ACHN (cell line): ENCODE data around the gene KCNRG.
"Not testable (repeated sequence)": the region's sequence is repeated elsewhere in the genome, so short reads cannot be mapped to it uniquely, and the experiment has no call there.

ENCODE experiments used
- DNase-seq: peaks from one replicate; pipeline ENCODE4 v3.0.0-alpha.2; 2015
- in situ Hi-C: cut with HindIII; loops from 2 replicates; pipeline ENCODE4 v1.10.0; 2017; ENCODE audit warnings: low sequenced_read_pairs, low pct_ligation_motif_present, low pct_unique_long_range_greater_than_20kb

KCNRG gene

GRCh38 chr13:50001287-50001686 is 14.0 kb upstream of the KCNRG start:
- in situ Hi-C loops, result no loop called here
- DNase-seq, result no peak

- in situ Hi-C loops, result no loop called here
- no peak for DNase-seq
Measured at GRCh38 chr13:50006426-50007135, 8.7 kb upstream of the KCNRG start.

GRCh38 chr13:50011461-50011860 is 3.8 kb upstream of the KCNRG start:
- in situ Hi-C loops, result no loop called here
- no peak for DNase-seq

GRCh38 chr13:50012396-50013169 is 2.7 kb upstream of the KCNRG start:
- no peak for DNase-seq
- in situ Hi-C loops, result no loop called here

GRCh38 chr13:50014386-50014785 is 858 bp upstream of the KCNRG start:
- in situ Hi-C loops, result no loop called here
- no peak for DNase-seq

GRCh38 chr13:50015750-50016149 is 506 bp downstream of the KCNRG start:
- DNase-seq, result no peak
- in situ Hi-C loops, result no loop called here

GRCh38 chr13:50016444-50016843 is 1.2 kb downstream of the KCNRG start:
- DNase-seq, result no peak

GRCh38 chr13:50017819-50018218 is 2.6 kb downstream of the KCNRG start:
- DNase-seq, result no peak
- in situ Hi-C loops, result no loop called here

More at GRCh38 chr13:50016444-50016843, 1.2 kb downstream of the KCNRG start:
- in situ Hi-C loops, result no loop called here

GRCh38 chr13:50025436-50025835 is 10.2 kb downstream of the KCNRG start:
- no peak for DNase-seq
- in situ Hi-C loops, result no loop called here

- in situ Hi-C loops, result no loop called here
- DNase-seq, result no peak
Measured at GRCh38 chr13:50026788-50027473, 11.7 kb downstream of the KCNRG start.

- no peak for DNase-seq
- in situ Hi-C loops, result no loop called here
Measured at GRCh38 chr13:50030315-50030714, 15.1 kb downstream of the KCNRG start.

GRCh38 chr13:50033725-50034124 is 18.5 kb downstream of the KCNRG start:
- DNase-seq, result no peak
- in situ Hi-C loops, result no loop called here

- in situ Hi-C loops, result no loop called here
- DNase-seq, result no peak
Measured at GRCh38 chr13:50037788-50038187, 22.5 kb downstream of the KCNRG start.

GRCh38 chr13:50038266-50038665 is 23.0 kb downstream of the KCNRG start:
- no peak for DNase-seq
- in situ Hi-C loops, result no loop called here

- in situ Hi-C loops, result no loop called here
- no peak for DNase-seq
Measured at GRCh38 chr13:50052478-50052877, 37.2 kb downstream of the KCNRG start.

- in situ Hi-C loops, result no loop called here
- DNase-seq, result no peak
Measured at GRCh38 chr13:50053844-50054243, 38.6 kb downstream of the KCNRG start.

- in situ Hi-C loops, result no loop called here
- no peak for DNase-seq
Measured at GRCh38 chr13:50055454-50055853, 40.2 kb downstream of the KCNRG start.

- DNase-seq, result no peak
- in situ Hi-C loops, result no loop called here
Measured at GRCh38 chr13:50060718-50061117, 45.5 kb downstream of the KCNRG start.

- in situ Hi-C loops, DNase-seq: not testable (repeated sequence)
Measured at GRCh38 chr13:50062336-50062735, 47.1 kb downstream of the KCNRG start.
